HFFc6 (cell line): ENCODE data around the gene ZNF740. TPM values are rescaled to one million over a fixed set of nuclear protein-coding genes. Genes with fewer than 3 reads are reported as not detected.

Source experiments
- DNase-seq: peaks from one replicate; pipeline ENCODE4 v3.0.0-alpha.2; 2018
- H3K27ac Mint-ChIP-seq: 2 replicates; pipeline ENCODE4 v1.8.0; 2020; ENCODE audit warnings: mild to moderate bottlenecking, mixed read lengths
- H3K27me3 Mint-ChIP-seq: 2 replicates; pipeline ENCODE4 v1.8.0; 2021; ENCODE audit warnings: mild to moderate bottlenecking, moderate library complexity, mixed read lengths; ENCODE audit not compliant: insufficient read depth
- H3K36me3 Mint-ChIP-seq: 2 replicates; pipeline ENCODE4 v1.8.0; 2021; ENCODE audit warnings: low read depth, mixed read lengths
- H3K4me1 Mint-ChIP-seq: 2 replicates; pipeline ENCODE4 v1.8.0; 2020; ENCODE audit warnings: low read depth, mixed read lengths
- H3K4me3 Mint-ChIP-seq: 2 replicates; pipeline ENCODE4 v1.8.0; 2020; ENCODE audit warnings: mild to moderate bottlenecking, moderate library complexity, mixed read lengths
- H3K9me3 Mint-ChIP-seq: 2 replicates; pipeline ENCODE4 v1.8.0; 2020; ENCODE audit warnings: mild to moderate bottlenecking, mixed read lengths
- total RNA-seq, 6 experiments: library from RNA; stranded (reverse); fragmentation: NEBNext Ultra II Directional; extraction: Animal tissue kit (Norgen Biotek cat#: 25700); gene quantifications; 2 replicates in 1 of 6; 3 replicates in 5 of 6; pipeline ENCODE4 v1.2.3, GENCODE V29; 2021
- TF ChIP-seq, protein P1 (sequence below): fragments of 200-600 bp; sonication (generic); IDR thresholded peaks from 2 replicates; pipeline ENCODE4 v1.5.0; 2021; ENCODE audit warnings: antibody characterized with exemption, mild to moderate bottlenecking

ZNF740 gene
- total RNA-seq, 6 experiments from 2014 or later = 17.3 to 25.7 (median 19.3) TPM

GRCh38 chr12:53233671-53234121, 53.2 kb downstream of the ZNF740 start:
- TF ChIP-seq, protein P1, sequence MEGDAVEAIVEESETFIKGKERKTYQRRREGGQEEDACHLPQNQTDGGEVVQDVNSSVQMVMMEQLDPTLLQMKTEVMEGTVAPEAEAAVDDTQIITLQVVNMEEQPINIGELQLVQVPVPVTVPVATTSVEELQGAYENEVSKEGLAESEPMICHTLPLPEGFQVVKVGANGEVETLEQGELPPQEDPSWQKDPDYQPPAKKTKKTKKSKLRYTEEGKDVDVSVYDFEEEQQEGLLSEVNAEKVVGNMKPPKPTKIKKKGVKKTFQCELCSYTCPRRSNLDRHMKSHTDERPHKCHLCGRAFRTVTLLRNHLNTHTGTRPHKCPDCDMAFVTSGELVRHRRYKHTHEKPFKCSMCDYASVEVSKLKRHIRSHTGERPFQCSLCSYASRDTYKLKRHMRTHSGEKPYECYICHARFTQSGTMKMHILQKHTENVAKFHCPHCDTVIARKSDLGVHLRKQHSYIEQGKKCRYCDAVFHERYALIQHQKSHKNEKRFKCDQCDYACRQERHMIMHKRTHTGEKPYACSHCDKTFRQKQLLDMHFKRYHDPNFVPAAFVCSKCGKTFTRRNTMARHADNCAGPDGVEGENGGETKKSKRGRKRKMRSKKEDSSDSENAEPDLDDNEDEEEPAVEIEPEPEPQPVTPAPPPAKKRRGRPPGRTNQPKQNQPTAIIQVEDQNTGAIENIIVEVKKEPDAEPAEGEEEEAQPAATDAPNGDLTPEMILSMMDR = peak; percentile 18; the same call in 1 of the 2 replicates
- DNase-seq = no peak
- Mint-ChIP-seq H3K9me3 (no peaks in the 10 kb centered on the region), H3K4me3 (peak overlapping the region; percentile 90; the same call in 1 of the 2 replicates), H3K36me3 (no peaks in the 10 kb centered on the region; the same call in 1 of the 2 replicates), H3K27me3 (peaks cover 6% of the 10 kb centered on the region), H3K4me1 (peaks cover 39% of the 10 kb centered on the region), H3K27ac (no peak overlapping the region)

DNA sequence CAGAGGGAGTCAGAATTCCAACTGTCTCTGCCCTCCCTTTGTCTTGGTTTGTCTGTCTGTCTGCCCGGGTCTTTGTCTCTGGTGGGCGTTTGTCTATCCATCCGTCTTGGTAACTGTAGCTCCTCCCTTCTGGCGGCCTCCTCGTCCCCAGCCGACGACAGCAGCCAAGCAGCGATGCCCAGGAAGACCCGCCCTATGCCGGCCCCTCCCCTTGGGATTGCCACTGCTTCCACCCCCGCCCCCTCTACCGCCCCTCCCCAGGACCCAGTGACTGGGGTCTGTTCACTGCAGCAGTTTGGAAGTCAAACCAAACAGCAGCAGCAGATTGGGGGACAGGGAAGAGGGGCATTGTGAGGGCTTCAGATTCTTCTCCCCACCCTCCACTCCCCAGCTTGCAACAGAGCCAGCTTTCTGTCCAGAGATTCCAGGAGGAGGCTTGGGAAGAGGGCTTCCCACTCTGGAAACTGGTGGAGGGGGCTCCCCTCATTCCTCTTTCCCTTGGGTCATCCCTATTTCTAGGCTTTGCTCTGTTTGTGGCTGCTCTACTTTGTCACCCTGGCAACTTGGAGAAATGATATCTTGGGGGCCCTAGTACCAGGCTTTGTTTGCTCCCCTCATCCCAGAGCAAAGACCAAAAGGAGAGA, 53.9 kb downstream of the ZNF740 start:
- DNase-seq = no peak
- Mint-ChIP-seq H3K36me3 (no peaks in the 10 kb centered on the region; the same call in 1 of the 2 replicates), H3K4me1 (peaks cover 33% of the 10 kb centered on the region), H3K4me3 (no peak overlapping the region), H3K27ac (no peak overlapping the region), H3K27me3 (peaks cover 6% of the 10 kb centered on the region), H3K9me3 (no peaks in the 10 kb centered on the region)
- TF ChIP-seq, protein P1 = no peak

DNA sequence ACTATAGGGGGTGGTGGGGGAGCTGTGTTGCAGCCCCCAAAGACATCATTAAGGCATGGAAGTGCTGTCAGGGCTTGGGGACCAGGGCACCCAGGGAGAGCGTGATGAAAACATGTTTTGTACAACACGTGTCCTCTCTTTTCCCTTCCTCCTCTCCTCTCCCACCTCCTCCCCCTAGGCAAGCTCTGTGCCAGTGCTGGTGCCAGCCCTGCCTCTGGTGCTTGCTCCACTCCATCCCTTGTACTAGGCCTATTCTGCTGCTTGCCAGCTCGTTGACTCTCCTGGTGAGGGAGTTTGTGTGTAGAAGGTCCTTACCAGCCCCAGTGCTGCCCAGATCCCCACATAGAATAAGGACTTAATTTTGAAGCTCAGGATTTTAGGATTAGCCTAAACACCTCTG, 54.6 kb downstream of the ZNF740 start:
- Mint-ChIP-seq H3K9me3 (no peaks in the 10 kb centered on the region), H3K27me3 (peaks cover 9% of the 10 kb centered on the region), H3K27ac (no peak overlapping the region), H3K4me1 (peaks cover 28% of the 10 kb centered on the region), H3K36me3 (no peaks in the 10 kb centered on the region), H3K4me3 (no peak overlapping the region)
- TF ChIP-seq, protein P1 = no peak
- DNase-seq = no peak

DNA sequence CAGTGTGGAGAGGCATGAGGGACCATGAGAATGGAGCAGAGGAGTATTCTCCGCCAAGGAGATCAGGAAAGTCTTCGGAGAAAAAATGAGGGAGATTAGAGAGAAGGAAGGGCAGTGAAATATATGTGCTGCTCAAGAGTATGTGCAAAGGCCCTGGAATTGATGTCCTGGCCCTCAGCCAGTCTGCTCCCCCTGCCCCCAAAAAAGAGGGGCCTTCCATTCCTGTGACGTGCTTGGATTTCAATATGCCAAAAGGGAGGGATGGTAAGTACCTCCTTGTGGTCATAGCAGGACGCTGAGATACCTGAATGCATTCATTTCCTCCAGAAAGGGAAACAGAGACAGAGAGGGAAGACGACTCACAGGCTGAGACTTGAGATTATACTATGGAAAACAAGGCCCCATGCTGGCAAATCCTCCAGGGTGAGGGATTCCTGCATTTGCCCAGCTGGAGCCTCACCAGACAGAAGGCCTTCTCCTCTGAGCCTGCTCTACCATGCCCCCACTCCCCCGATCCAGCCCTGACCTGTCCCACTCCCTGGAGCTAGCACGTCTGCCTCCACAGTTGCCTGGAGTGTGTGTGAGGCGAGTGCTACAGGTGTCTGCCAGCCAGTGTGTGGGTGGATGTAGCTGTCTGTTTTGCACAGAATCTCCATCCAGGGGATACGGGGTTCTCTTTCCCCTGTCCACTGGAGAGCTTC, 55.4 kb downstream of the ZNF740 start:
- H3K36me3 Mint-ChIP-seq = no peaks in the 10 kb centered on the region
- no peak overlapping the region for H3K27ac Mint-ChIP-seq
- H3K4me1 Mint-ChIP-seq = peaks cover 25% of the 10 kb centered on the region
- no peak for DNase-seq
- H3K27me3 Mint-ChIP-seq = peaks cover 12% of the 10 kb centered on the region
- no peak overlapping the region for H3K4me3 Mint-ChIP-seq
- H3K9me3 Mint-ChIP-seq = no peaks in the 10 kb centered on the region
- TF ChIP-seq, protein P1 = no peak

- TF ChIP-seq, protein P1 = no peak
Observed at GRCh38 chr12:53236443-53237111, 56.1 kb downstream of the ZNF740 start.

More at GRCh38 chr12:53236443-53237111, 56.1 kb downstream of the ZNF740 start:
- no peaks in the 10 kb centered on the region for H3K36me3 Mint-ChIP-seq
- H3K27ac Mint-ChIP-seq = no peak overlapping the region
- DNase-seq = no peak
- no peak overlapping the region for H3K4me3 Mint-ChIP-seq
- H3K9me3 Mint-ChIP-seq = no peaks in the 10 kb centered on the region
- H3K4me1 Mint-ChIP-seq = peaks cover 19% of the 10 kb centered on the region
- H3K27me3 Mint-ChIP-seq = peaks cover 16% of the 10 kb centered on the region
